ENCODE measurements around the gene NKX2-3.

NKX2-3 gene
- 0 to 0.07 (median 0) reads per million in 18 experiments for total RNA-seq

DNA sequence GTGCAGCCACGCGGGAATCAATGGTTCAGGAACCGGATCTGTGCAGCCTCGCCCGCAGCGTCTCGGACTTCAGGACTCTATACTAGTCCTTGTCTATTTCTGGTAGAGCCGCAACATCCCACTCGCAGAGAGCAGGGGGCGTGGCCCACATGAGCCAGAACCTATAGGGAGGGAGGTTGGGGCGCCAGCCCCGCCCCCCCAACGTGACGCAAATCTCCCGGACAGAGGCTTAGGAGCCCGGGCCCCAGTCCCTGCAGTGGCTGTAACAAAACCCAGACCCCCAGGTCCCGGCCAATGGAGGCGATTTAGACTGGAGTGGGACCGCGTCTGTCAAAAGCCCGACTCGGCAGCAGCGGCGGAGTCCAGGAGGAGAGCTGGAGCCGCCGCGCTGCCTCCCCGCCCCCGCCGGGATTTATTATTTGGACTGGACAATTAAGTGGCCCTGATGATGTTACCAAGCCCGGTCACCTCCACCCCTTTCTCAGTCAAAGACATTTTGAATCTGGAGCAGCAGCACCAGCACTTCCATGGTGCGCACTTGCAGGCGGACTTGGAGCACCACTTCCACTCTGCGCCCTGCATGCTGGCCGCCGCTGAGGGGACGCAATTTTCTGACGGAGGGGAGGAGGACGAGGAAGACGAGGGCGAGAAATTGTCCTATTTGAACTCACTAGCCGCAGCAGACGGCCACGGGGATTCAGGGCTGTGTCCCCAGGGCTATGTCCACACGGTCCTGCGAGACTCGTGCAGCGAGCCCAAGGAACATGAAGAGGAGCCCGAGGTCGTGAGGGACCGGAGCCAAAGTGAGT, at the start of gene NKX2-3:
NKX2-3 (plus strand) TSS at position 256 of the 809 bp plus-strand sequence; CDS start at position 446, 190 bp downstream.
- DNase-seq = peak; percentile 61 to 72

DNA sequence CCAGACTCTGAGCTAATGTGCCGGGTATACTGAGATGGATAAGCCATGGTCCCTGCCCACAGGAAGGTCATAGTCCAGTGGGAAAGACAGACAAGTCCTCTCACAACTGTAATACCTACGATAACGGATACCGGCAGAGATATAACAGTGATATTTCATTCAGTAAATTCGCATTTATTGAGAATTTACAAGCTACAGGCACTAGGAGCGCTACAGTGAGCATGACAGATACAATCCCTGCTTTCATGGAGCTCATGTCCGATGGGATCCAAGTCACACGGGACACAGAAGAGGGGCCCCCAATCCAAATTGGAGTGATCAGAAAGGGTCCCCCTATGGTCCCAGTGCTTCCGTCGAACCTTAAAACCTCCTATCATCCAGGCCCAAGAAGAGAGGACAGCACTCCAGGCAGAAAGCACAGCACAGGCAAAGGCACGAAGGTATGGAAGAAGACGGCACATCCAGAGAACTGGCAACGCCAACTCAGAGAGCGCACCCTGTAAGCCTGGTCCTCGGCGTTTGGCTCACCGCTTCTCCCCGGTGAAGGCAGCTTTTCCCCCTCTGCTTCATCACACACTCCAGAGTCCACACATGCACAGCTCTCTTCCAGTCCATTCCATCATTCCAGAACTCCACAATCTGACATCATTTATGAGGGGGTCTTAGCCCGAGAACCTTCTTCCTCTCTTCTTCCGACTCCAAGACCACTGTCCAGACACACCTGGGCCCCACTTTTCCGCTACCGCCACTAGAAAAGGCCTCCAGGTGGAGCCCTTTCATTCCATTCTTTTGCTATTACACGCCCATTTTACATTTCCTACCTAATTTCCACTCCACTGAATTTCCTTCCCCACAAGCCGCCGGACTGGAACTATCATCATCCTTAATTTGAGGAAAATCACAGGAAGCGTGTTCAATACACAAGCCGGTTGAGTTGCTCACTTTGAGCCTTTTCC, 47.8 kb upstream of the NKX2-3 start:
- DNase-seq = no peak

DNA sequence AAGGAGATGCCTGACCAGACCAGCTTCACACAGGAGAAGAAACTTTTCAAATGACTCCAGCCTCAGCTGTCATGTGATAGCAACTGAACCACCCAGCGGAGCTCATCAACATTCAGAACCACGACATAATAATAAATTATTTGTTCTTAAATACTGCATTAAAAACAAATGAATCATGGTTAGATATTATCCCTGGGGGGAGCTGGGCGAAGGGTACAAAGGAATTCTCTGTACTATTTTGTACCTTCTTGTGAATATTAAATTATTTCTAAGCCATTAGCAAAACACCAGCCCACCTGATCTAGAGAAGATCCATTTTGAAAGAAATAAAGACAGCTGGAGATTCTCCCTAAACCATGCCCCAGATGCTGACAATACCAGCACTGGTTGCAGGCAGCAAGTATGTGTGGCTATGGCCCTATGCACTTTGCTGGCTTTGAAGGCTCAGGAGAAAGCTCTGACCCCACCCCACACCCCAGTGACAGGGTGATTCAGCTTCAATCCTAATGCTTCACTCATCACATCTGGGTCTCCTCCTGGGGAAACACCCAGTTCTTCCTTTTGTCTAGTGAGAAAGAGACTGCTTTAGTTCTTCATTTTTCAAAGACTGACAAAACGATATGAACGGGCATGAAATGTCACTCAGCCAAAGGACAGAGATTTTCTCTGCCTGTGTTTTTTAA, 45.5 kb upstream of the NKX2-3 start:
- no peak for DNase-seq

DNA sequence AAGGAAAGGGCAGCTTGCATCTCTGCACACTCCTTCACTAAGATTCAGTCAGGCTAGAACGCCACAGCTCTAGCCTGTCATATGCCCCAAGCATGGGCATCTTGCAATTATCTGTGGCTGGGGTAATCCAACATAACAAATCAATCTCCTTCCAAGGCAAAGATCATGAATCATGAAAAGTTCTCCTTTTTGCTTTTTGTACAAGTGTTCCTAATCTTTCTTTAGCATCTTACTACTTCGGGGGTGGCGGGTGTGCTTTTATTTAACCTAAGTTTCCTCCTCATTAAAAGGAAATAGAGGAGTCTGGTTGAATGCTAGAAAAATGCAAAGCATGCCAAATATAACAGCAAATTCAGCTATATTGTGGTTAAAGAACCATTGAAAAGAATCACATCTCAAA, 43.5 kb upstream of the NKX2-3 start:
- no peak for DNase-seq

DNA sequence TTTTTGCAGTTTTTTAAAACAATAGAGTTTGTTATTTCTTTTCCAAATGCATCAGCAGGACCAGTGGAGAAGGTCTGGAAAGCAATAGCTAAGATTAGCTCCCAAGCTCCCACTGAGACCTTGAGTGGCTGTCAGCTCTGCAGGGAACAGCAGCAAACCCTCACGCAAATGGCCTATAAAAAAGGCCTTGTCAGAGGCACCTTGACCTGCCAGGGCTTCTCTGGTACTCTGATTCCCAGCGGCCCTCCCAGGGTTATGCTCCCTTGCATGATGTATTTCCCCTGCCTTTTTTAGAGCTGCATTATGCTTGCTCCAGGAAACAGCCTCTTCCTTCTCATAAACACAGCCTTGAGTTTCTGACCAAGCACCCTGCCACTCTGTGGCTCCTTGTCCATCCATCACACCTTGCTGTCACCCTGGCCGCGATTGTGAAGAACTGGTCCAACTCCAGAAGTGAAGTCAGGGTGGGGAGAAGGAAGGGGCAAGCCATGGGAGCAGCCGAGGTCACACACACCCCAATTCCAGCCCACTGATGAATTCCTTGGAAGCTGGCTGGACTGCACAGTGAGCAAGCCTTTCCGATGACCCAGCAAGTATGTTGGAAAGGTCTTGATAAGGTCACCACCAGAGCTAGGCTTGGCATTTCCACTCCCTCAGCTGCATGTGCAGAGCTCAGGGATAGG, 35.3 kb upstream of the NKX2-3 start:
- DNase-seq = no peak

DNA sequence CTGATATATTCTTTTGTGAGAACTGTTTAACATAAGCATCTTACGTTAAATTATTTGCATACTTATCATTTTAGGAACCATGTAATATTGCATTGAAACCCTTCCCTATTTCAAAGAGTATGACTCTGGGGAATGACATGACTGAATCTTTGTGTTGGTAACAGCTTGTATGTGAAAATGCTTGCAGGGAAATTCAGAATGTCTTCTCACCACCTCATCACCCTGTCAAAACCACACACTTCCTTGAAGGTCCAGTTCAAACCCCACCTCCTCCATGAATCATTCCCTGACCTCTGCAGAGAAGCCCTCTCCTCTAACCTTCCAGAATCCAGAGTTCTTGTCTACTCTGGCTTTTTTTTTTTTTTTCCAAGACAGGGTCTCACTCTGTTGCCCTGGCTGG, 26.3 kb upstream of the NKX2-3 start:
- DNase-seq = no peak

DNA sequence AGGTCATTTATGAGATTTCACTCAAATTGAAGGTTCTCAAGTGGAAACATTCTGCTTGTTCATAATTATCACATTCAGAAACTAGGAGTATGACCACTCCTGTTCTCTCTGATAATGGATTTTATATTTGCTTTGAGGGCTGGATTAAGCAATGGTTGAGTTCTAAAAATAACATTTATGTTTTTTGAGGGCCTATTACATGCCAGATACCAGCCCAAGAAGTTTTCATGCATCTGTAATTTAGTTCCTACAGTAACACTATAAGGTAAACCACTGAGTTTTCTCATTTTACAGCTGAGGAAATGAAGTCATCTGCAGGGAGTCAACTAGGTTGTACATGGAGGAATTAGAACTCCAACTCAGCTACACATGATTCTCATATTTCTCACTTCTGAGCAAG, 25.5 kb upstream of the NKX2-3 start:
- no peak for DNase-seq

DNA sequence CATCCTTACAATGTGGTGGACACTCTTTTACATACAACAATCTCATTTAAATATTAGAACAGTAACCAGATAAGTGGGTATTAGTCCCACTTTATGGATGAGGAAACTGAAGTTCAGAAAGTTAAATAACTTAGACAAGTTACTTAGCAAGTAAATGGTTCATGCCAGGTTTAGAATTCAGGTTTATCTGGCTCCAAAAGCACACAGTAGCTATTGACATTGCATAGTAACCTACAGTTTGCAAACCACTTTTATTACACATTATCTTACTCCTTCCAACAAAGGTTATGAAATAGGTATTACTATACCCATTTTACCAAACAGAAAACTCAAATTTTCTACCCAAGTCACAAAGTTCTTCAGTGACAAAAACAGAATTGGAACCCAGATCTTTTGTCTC, 19.7 kb upstream of the NKX2-3 start:
- no peak for DNase-seq

DNA sequence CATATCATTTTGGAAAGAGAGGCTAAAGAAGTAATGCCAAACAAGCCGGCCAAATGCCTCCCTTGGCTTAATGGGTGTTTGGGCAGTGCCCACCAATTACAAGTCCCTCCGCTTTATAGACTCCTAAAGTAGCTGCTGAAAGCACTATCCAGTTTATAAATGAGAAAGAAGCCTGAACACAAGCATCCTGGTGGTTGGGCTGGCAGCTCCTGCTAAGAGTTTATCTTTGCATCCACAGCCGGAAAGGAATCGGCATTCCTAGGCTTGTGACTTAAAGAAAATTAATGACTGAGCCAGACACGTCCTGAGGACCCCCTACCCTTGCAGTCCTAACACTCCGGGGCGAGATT, 13.1 kb upstream of the NKX2-3 start:
- no peak for DNase-seq

DNA sequence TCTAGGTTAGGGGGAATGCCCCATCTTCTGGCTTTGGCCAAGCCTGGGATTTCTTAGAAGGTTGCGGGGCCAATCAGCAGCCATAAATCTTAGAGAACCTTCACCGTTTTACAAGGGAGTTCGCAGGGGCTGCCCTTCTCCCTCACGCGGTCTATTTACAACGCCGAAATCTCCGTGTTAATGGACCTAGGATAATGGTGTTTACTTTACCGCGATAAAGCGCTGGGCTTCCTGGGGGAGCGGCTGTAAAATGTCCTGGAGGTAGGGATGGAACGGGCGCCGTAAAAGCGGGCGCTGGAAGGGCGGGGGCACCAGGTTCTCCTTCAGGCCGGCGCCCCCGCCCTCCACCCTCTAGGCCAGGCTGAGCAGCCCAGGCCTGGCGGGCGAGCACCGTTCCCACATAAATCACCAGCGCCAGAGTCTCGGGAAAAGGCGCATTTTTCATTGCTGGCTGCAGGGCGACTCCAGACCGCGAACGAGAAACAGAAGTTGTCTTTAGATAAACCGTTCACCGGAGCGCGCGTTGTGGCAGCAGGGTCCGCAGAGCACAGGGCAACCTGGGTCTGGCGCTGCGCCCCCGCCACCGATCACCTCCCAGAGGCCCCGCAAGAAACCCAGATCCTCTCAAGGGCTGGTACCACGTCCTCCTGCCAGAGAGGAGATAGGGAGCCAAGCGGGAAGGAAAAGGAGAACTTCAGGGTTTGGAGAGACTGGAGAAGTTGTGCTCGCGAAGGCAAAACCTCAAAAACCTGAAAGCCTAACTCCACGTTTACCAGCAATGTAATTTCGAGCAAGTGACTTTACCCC, 12.5 kb upstream of the NKX2-3 start:
- DNase-seq = no peak

DNA sequence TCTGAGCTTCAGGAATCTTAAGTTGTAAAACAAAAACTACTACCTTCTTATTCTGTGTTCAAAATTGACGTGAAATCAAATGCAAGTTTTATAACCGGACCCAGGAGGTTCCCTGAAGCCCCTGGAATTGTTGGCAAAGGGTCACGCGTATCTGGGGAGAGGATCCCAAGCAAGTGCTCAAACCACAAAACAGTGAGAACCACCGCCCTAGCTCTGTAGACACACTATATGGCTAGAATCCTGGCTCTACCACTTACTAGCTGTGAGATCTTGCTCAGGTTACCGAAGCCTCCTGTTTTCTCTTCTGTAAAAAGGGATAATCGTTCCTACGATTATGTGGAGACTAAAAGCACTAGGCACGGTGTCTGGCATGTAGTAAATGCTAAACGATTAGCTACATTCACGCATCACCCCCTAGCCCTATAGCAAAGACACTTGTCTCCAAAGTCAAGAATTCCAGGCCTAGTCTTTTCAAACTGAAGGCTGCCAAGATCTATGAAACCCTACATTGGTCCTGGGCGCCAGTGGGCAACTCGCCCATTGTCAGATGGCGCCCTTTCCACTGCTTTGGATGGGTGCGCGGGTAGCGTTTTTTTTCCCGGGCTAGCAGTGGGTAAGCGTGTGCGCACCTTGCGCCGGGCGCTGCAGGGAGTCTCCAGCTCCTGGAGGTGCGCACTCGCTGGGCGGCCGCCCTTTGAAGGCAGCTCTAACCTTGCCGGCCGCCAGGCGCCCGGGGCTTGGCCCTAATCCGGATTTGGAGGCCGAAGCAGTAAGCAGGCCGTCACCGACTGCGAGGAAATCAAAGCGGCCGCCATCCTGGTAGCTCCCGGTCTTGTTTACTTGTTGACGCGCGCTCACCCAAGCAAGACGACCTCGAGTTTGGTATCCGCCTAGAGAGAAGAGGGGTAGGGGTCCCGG, 11.6 kb upstream of the NKX2-3 start:
- DNase-seq = no peak

DNA sequence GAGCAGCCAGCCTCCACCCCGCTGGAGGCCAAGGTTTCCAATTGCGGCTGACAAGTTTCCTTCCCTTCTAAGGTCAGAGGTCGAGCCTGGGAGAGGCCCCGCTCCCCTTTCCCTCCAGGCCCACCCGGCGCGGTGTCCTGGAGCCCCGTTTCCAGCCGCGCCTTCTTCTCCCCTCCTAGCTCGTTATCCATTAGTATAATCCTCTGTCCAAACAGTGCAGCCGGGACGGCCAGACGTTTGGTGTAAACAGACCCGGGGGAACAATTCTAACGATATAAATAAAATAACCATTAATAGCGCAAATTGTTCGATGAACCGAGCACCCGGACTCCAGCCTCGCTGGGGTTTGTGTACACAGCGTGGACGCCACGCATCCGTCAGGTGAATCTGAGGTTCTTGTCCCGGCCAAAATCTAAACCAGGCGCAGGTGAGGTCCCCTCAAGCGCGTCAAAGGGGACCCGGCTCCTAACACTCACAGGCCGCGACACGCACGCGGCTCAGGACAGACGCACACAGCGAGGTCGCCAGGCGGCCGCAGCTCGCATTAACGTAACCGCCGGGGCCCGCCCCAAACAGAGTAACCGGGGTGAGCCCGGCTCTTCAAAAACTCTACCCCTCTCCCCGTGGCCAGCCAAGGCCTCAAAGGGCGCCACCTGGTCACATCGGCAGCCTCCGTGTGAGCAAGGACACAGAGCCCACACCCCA, 10.8 kb upstream of the NKX2-3 start:
- no peak for DNase-seq

DNA sequence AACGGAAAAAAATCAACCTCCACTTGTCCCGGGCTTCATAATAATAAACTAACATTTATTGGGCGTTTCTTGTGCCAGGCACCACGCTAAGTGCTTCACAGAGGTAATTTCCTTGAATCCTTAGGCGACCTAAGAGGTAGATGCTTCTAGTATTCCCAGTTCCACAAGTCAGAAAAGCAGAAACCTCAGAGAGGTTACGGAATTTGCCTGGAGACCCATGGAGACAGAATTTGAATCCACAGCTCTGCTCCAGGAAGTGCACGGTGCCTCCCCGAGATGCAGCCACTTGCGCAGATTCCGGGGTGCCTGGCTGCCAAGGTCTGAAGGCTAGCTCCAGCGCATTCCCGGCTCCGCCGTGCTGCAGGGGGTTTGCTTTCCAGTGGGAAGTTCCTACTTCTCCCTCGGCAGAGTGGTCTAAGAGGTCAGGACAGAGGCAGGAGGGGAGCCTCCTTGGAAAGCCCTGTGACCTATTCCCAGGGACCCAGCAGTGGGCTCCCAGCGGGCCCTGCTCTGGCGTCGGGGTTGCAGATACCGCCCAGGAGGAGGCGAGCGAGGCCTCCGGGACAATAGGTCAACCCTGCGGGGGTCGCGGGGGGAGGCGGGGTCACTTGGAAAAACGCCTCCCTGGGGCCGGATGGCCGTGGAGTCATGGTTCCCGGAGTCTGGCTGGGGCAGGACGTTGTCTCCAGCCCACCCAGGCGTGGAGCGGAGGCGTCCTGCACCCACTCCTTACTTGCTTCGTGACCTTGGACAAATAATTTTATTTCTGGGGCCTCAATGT, 10.1 kb upstream of the NKX2-3 start:
- no peak for DNase-seq

DNA sequence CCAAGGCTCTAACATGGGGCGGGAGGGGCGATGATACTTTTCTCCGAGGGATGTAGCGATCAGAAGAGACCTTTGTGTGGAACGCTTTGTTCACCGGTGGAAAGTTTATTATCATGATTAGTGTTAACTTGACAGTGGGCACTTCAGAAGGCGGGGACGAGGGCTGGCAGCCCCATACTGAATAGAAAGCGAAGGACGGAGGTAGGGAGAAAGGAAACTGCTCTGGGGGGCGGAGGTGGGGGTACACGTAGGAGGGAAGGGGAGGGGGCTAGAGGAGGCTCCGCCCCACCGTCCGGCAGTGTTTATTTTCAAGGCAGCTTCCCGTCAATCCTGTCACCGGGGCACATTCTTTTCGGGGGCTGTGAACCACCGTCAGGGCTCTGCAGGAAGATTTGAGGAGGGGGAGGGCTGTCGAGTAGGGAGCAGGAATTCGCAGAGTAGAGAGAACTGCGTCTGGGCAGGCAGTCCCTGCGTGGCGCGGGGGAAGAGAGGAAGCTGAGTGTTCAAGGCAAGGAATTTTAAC, 9.4 kb upstream of the NKX2-3 start:
- no peak for DNase-seq

DNA sequence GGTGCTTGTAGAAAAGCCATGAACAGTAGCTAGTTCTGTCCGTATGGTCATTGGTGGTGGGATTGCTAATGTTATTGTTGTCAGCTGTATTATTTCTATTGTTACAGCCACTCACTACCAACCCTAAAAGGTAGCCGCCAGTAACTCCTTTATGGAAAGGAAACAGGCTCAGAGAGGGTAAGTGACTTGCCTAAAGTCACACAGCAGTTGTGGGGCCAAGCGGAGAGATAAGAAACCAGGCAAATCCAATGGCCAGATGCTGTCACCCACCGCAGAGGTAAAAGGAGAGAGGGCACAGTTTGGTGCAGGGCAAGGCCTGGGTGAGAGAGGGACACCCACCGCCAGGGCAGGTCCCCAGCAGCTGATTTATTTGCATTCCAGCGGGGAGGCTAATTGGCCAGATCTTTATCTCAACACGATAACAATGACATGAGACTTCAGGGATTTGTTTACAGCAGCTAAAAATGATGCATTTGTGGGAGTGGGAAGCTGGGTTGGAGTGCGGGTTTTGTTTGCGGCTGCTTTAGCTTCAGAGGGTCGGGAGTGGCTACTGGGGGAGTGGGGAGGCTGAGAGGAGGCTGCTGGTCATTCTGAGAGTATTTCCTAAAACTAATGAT, 8.6 kb upstream of the NKX2-3 start:
- no peak for DNase-seq

DNA sequence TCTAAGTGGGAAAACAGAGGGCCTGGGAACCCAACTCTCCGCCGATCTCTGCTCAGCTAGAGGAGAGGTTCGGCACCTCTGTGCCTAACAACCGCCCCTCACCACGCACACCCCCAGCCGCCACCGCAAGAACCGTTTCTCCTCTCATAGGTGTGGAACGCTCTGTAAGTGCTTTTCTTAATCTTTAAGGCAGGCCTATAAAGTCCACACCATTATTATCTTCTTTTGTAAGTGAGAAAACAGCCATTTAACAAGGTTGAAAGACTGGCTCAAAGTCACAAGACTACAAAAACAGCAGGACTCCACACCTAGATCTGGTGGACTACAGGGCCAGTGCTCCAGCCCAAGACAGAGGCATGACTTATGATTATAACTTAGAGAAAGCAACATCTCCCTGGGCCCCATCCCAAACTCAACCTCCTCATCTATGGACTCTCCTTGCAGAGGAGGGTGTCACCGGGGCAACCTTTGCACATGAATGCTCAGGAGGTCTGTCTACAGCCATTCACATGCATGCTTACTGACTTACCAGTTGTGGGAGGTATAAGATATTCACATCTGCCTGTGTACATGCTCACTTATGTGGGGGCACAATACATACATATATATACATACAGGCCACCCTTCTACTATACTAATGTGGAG, 7.9 kb upstream of the NKX2-3 start:
- DNase-seq = no peak

DNA sequence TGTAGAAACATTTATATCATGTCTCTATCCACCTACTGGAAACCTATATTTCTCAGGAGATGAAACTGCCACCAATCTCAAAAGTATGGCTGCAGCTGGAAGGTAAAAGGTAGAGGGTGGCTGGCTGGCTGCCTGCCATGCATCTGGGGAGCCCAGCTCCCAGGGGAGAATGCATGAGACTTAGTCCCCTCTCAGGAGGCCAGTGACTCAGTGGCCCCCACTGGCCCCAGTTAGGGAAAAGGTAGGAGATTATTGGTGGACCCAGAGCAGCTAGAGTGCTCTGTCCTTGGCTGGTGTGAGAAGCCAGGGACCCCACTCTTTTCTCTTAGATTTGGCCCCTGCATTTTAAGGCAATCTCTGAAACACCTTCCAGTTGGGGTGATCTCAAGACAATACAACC, 6.8 kb upstream of the NKX2-3 start:
- no peak for DNase-seq
